Naive B cell (primary cell): ENCODE measurements around the gene IL19. TPM values are rescaled to one million over a fixed set of nuclear protein-coding genes. Genes with fewer than 3 reads are reported as not detected.
A peak's percentile ranks its signal among the peaks of the same experiment; 100 is the strongest.

Source experiments
- ATAC-seq, 2 donors: fragments of 150-1000 bp; cut with Tn5 transposase; 2 replicates each; pipeline ENCODE4 v1.10.0; 2021; ENCODE audit warnings: low read depth in 2 of 2, mild to moderate bottlenecking in 2 of 2, moderate library complexity in 2 of 2
- DNase-seq: peaks from one replicate; pipeline ENCODE4 v3.0.0; 2022
- H3K27ac Mint-ChIP-seq, 6 donors: one replicate each; pipeline ENCODE4 v1.8.0; 2020 to 2022; ENCODE audit warnings: mild to moderate bottlenecking in 6 of 6, mixed read lengths in 6 of 6, moderate library complexity in 5 of 6, inconsistent platforms in 2 of 6
- H3K27me3 Mint-ChIP-seq, 3 donors: one replicate each; pipeline ENCODE4 v1.8.0; 2021 to 2022; ENCODE audit warnings: mixed read lengths in 3 of 3, mild to moderate bottlenecking in 1 of 3
- H3K36me3 Mint-ChIP-seq, 2 donors: one replicate each; pipeline ENCODE4 v1.8.0; 2020 to 2022; ENCODE audit warnings: mixed read lengths in 2 of 2, inconsistent platforms in 1 of 2, mild to moderate bottlenecking in 1 of 2
- H3K4me1 Mint-ChIP-seq, 3 donors: one replicate each; pipeline ENCODE4 v1.8.0; 2020 to 2022; ENCODE audit warnings: mixed read lengths in 3 of 3, inconsistent platforms in 1 of 3, mild to moderate bottlenecking in 1 of 3, moderate library complexity in 1 of 3
- H3K4me3 Mint-ChIP-seq, 8 donors: one replicate each; pipeline ENCODE4 v1.8.0; 2020 to 2022; ENCODE audit warnings: mild to moderate bottlenecking in 8 of 8, mixed read lengths in 8 of 8, moderate library complexity in 8 of 8, inconsistent platforms in 2 of 8
- H3K9me3 Mint-ChIP-seq, 7 donors: one replicate each; pipeline ENCODE4 v1.8.0; 2020 to 2022; ENCODE audit warnings: mixed read lengths in 7 of 7, mild to moderate bottlenecking in 5 of 7, inconsistent platforms in 2 of 7, moderate library complexity in 1 of 7
- polyA plus RNA-seq, 6 donors: library from polyadenylated mRNA; unstranded; fragments of 300-500 nt; fragmentation: Illumina TruSeq; gene quantifications; one replicate each; pipeline ENCODE4 v1.2.3, GENCODE V29; 2021; ENCODE audit warnings: low read depth in 6 of 6

IL19 gene
- polyA plus RNA-seq, 6 donors from 2014 or later, result not detected

DNA sequence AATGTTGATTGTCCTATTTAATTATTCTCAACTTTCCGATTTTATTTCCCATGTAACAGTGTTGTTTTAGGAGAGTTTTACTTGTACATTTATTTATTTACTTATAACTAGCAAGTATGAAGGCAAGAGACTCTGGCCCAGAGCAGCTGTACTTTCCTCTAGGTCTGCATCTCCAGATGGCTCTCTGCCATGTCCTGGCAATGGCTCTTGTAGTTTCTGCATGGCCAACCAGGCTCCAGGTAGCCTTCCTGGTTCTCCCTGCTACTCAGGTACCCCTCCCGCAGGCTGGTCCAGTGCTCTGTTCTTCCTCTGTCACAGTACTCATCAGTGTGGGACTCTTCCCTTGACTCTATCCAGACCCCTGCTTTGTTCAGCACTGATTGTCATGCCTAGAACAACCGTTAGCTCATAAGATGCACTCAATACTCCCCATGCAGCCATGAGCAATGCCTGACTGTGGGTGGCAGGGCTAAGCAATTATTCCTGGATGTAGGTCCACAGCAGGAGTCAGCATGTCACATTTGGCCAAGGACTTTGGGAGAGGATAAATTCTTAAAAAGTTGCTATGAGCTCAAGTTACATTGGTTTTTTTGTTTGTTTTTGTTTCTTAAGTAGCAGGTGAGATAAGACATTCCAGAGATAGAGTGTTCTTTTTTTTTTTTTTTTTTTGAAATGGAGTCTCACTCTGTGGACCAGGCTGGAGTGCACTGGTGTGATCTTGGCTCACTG, 84.0 kb downstream of the IL19 start:
- H3K27ac Mint-ChIP-seq, result peak overlapping the region in 1 of 6 donors; percentile 29
- peaks cover 0 to 6% (median 3%) of the 10 kb centered on the region in 3 donors for H3K4me1 Mint-ChIP-seq

DNA sequence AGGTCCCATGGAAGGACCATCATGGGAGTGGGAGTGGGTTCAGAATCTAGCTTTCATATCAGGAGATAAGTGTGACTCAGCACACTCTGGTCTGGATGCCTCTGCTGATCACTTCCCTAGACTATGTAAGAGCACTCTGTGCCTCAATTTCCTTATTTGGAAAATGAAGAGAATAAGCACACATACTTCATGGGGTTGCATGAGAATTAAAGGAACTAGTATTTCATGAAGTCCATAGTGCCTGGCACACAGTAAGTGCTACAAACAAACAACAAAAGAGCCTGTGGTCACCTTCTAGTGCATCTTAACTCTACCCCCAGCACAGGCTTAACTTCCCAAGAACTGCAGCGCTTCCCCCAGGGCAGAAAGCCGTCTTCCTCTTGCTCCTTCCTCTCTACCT, 85.3 kb downstream of the IL19 start:
- Mint-ChIP-seq H3K4me1 (peaks cover 0 to 6% (median 3%) of the 10 kb centered on the region in 3 donors), H3K27me3 (peaks cover under 1 to 6% (median 2%) of the 10 kb centered on the region in 3 donors), H3K36me3 (peaks cover 0 to under 1% of the 10 kb centered on the region in 2 donors), H3K27ac (no peak overlapping the region), H3K4me3 (no peak overlapping the region), H3K9me3 (peaks cover 0 to 17% (median 3%) of the 10 kb centered on the region in 7 donors)
- DNase-seq, result no peak
- ATAC-seq, result no peak

More for the DNA sequence above, 84.0 kb downstream of the IL19 start:
- Mint-ChIP-seq H3K9me3 (peaks cover 0 to 17% (median 3%) of the 10 kb centered on the region in 7 donors), H3K27me3 (peaks cover 0 to 7% (median 6%) of the 10 kb centered on the region in 3 donors), H3K36me3 (no peaks in the 10 kb centered on the region), H3K4me3 (no peak overlapping the region)
- no peak for DNase-seq
- no peak for ATAC-seq

DNA sequence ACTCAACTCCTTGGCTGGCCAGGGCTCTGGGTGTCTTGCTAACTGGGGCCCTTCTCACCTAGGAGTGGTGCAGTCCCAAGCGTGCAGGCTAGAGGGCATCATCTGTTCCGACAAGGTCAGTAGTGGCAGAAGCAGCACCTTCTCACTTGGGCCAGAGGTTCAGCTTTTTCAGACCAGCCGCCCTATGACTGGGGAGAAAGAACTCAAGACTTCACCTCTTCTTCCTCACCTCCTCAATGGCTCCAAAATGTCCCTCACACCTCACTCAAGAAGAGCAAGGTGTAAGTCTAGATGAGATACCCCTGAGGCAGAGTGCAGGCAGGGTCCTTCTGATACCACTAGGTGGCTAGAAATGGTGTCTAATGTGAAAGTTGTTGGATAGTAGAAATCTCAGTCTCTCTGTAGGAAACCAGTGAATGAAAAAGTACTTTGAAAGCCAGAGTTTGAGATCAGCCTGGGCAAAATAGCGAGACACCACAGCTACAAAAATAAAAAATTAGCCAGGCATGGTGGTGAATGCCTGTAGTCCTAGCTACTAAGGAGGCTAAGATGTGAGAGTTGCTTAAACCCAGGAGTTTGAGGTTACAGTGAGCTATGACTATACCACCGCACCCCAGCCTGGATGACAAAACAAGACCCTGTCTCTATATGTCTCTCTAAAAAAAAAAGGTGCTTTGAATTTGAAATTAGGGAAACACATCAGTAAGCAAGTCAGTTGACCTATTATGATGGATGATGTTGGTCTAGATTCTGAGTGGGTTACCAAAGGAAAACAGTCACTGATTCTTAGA, 86.3 kb downstream of the IL19 start:
- peaks cover 0 to 17% (median 3%) of the 10 kb centered on the region in 7 donors for H3K9me3 Mint-ChIP-seq
- no peak overlapping the region for H3K27ac Mint-ChIP-seq
- no peak overlapping the region for H3K4me3 Mint-ChIP-seq
- ATAC-seq (peak; percentile 63 to 69), DNase-seq (no peak)
- peaks cover 0 to 6% (median 3%) of the 10 kb centered on the region in 3 donors for H3K4me1 Mint-ChIP-seq
- peaks cover 8 to 14% (median 11%) of the 10 kb centered on the region in 3 donors for H3K27me3 Mint-ChIP-seq
- H3K36me3 Mint-ChIP-seq, result peaks cover 0 to 8% of the 10 kb centered on the region in 2 donors

DNA sequence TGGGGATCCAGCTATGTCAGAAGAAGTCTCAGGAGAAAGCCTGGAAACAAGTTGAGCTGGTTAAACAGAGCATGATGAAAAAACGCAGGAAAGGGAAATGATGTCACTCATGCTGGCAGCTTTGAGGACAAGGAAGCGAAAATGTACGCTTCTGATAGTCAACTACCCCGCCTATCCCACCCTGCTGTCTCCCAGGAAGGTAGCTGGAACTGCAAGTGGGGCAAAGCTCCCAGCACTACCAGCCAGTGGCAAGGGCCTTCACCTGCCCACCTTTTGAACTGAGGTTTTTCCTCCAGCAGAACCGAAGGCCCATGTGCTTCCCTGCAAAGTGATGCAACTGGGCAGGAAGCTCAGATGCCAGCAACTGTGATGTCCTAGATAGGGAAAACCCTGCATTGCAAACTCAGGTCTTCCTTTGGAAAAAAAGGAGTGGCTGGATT, 88.5 kb downstream of the IL19 start:
- peaks cover 0 to 8% of the 10 kb centered on the region in 2 donors for H3K36me3 Mint-ChIP-seq
- H3K4me3 Mint-ChIP-seq, result no peak overlapping the region
- H3K4me1 Mint-ChIP-seq, result peaks cover 0 to 6% (median 3%) of the 10 kb centered on the region in 3 donors
- ATAC-seq, result no peak
- DNase-seq, result no peak
- no peaks in the 10 kb centered on the region for H3K9me3 Mint-ChIP-seq
- H3K27ac Mint-ChIP-seq, result no peak overlapping the region
- peaks cover 13 to 22% (median 19%) of the 10 kb centered on the region in 3 donors for H3K27me3 Mint-ChIP-seq

DNA sequence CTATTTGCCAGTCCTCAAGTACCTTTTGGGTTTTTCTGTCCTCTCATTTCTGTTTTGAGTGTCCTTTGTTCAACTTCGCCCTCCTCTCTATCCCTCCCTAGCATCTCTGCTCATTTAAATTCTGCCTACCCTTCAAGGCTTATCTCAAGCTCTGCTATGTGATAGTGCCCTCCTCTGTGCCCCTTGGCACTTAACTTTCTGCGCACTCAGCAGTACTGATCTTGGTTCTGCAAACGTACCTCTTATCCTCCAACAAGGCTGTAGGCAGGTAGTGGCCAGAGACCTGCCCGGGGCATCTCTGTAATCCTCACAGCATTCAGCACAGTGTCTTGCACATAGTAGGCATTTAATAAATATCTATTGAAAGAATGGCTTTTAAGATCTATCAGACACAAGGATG, 89.6 kb downstream of the IL19 start:
- Mint-ChIP-seq H3K27me3 (peaks cover 13 to 22% (median 19%) of the 10 kb centered on the region in 3 donors), H3K36me3 (peaks cover 0 to 8% of the 10 kb centered on the region in 2 donors), H3K4me3 (no peak overlapping the region), H3K27ac (no peak overlapping the region), H3K4me1 (peaks cover 5 to 8% (median 6%) of the 10 kb centered on the region in 3 donors), H3K9me3 (no peaks in the 10 kb centered on the region)
- DNase-seq (no peak), ATAC-seq (no peak)

DNA sequence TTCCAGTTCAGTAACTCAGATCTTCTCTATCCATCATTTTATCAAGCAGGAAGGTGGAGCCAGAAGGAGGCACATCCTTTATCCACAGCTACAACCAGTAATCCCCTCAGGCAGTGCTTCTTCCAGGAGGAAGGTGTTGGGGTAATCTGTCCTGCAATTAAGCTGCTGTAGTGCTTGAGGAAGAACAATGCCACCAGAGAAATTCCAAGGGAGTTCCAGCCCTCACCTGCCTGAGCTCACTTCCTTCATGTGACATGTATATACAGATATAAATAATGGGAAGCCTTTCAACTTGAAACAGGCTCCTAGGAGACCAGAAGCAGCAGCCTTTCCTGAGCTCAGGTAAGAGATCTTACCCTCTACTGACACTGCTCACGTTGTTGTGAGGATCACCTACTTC, 92.7 kb downstream of the IL19 start:
- Mint-ChIP-seq H3K27ac (peak overlapping the region in 1 of 6 donors; percentile 67), H3K4me3 (no peak overlapping the region), H3K4me1 (peaks cover 0 to 8% (median 6%) of the 10 kb centered on the region in 3 donors), H3K27me3 (peaks cover 18 to 22% (median 19%) of the 10 kb centered on the region in 3 donors), H3K36me3 (peaks cover 0 to 8% of the 10 kb centered on the region in 2 donors), H3K9me3 (no peaks in the 10 kb centered on the region)
- DNase-seq (no peak), ATAC-seq (no peak)

DNA sequence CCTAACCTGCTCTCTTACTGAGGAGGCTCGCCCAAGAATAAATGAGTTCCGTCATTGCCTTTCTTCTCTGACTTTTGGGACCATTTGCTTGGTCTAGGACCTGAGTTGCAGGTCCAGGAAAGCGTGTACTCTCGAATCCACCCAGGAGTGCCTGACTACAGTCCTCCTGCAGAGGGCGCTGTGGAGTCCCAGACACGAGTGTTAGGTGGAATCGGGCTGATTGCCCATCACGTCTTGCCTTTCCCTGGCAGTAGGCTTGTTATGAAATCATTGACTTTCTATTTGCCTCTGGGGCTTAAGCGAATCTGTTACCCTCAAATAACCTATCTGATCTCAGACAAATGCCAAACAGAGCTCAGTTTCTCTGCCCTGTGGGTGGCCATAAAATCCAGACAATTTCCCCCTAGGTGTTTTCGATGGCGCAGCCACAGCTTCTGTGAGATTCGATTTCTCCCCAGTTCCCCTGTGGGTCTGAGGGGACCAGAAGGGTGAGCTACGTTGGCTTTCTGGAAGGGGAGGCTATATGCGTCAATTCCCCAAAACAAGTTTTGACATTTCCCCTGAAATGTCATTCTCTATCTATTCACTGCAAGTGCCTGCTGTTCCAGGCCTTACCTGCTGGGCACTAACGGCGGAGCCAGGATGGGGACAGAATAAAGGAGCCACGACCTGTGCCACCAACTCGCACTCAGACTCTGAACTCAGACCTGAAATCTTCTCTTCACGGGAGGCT, 94.5 kb downstream of the IL19 start, which contains the start of gene IL20:
TSS of gene IL20 (plus strand) at position 685 of the 733 bp plus-strand sequence. CDS start 230 bp downstream, outside the sequence.
- Mint-ChIP-seq H3K4me3 (peak within 1 kb of the TSS in 1 of 8 donors; percentile 16), H3K4me1 (peaks cover 0 to 8% (median 7%) of the 10 kb centered on the region in 3 donors), H3K9me3 (no peaks in the 10 kb centered on the region), H3K36me3 (peaks cover 0 to 8% of the 10 kb centered on the region in 2 donors), H3K27me3 (peaks cover 19 to 22% (median 20%) of the 10 kb centered on the region in 3 donors), H3K27ac (peak within 1 kb of the TSS in 2 of 6 donors; percentile 52 to 61)
- DNase-seq (peak; percentile 62), ATAC-seq (peak; percentile 81 to 92)

DNA sequence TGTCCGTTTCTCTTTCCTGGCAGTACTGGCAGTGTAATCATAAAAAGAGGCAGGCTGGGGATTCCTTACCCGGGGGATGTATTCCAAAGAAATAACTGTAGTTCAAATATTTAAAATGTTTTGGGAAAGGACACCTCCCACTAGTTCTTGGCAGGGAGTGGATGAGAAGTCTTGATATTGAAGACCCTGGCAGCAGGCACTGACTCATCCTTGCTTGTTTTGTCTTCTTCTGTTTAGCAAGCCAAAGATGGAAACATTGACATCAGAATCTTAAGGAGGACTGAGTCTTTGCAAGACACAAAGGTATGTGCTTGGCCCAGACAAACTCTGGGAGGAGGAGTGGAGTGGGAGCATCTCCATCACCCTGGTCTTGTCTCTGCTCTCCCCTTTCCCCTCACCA, 95.5 kb downstream of the IL19 start:
- Mint-ChIP-seq H3K4me3 (no peak overlapping the region), H3K27me3 (peaks cover 15 to 16% (median 15%) of the 10 kb centered on the region in 3 donors), H3K27ac (peak overlapping the region in 1 of 6 donors; percentile 61), H3K4me1 (peaks cover 0 to 11% (median 8%) of the 10 kb centered on the region in 3 donors), H3K36me3 (peaks cover 0 to 6% of the 10 kb centered on the region in 2 donors), H3K9me3 (no peaks in the 10 kb centered on the region)
- no peak for ATAC-seq
- DNase-seq, result no peak

DNA sequence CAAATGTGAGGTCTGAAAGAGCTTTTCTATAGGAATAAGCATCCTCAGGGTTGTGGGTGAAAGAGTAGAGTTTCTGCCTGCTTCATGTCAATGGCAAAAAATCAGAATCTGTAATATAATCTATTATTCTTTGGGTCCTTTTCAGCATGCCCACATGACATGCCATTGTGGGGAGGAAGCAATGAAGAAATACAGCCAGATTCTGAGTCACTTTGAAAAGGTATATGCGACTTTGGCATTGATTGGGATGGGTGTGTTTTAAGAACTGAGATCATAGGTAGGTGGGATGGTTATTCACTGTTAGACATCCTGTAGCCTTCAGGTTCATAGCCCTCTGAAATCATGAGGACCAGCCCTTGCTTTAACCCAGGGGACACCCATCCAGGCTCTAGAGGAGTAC, 96.7 kb downstream of the IL19 start:
- Mint-ChIP-seq H3K4me3 (no peak overlapping the region), H3K27ac (peak overlapping the region in 1 of 6 donors; percentile 42), H3K27me3 (peaks cover 8 to 11% (median 9%) of the 10 kb centered on the region in 3 donors), H3K9me3 (no peaks in the 10 kb centered on the region), H3K4me1 (peaks cover 0 to 11% (median 8%) of the 10 kb centered on the region in 3 donors), H3K36me3 (no peaks in the 10 kb centered on the region)
- DNase-seq, result no peak
- ATAC-seq, result no peak

DNA sequence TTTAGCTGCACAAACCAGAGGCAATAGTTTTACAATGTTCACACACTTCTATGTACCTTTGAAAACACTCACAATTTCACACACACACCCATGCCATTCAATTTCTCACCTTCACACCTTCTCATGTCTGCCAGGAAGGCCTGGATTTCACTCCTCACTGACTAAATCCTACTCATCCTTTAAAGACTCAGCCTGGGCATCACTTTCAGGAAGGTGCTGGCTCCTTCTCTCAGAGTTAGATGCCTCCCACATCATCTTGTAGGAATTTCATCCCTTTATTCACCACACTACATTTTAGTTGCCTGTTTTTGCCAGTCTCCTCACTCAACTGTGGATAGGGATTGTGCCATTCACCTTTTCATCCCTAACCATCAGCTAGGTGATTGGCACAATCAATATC, 97.1 kb downstream of the IL19 start:
- peak overlapping the region in 2 of 6 donors; percentile 47 to 59 for H3K27ac Mint-ChIP-seq
- no peaks in the 10 kb centered on the region for H3K36me3 Mint-ChIP-seq
- DNase-seq, result no peak
- H3K4me3 Mint-ChIP-seq, result no peak overlapping the region
- no peaks in the 10 kb centered on the region for H3K9me3 Mint-ChIP-seq
- no peak for ATAC-seq
- H3K27me3 Mint-ChIP-seq, result peaks cover 6 to 11% (median 7%) of the 10 kb centered on the region in 3 donors
- peaks cover 0 to 11% (median 8%) of the 10 kb centered on the region in 3 donors for H3K4me1 Mint-ChIP-seq

DNA sequence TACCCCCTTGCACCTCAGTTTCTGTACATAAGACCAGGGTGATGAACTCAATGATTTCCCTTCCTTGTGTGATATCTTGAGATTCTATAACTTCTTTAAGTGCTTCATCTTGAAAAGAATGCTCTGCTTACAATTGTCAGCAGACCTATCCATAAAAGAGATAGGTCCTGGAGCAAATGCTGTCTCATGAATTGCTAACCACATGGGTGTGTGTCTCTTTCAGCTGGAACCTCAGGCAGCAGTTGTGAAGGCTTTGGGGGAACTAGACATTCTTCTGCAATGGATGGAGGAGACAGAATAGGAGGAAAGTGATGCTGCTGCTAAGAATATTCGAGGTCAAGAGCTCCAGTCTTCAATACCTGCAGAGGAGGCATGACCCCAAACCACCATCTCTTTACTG, 97.7 kb downstream of the IL19 start:
- Mint-ChIP-seq H3K9me3 (no peaks in the 10 kb centered on the region), H3K4me3 (no peak overlapping the region), H3K27me3 (peaks cover under 1 to 6% (median 1%) of the 10 kb centered on the region in 3 donors), H3K36me3 (peaks cover 0 to 2% of the 10 kb centered on the region in 2 donors), H3K4me1 (peaks cover 0 to 11% (median 8%) of the 10 kb centered on the region in 3 donors), H3K27ac (peak overlapping the region in 1 of 6 donors; percentile 47)
- ATAC-seq (no peak), DNase-seq (no peak)

DNA sequence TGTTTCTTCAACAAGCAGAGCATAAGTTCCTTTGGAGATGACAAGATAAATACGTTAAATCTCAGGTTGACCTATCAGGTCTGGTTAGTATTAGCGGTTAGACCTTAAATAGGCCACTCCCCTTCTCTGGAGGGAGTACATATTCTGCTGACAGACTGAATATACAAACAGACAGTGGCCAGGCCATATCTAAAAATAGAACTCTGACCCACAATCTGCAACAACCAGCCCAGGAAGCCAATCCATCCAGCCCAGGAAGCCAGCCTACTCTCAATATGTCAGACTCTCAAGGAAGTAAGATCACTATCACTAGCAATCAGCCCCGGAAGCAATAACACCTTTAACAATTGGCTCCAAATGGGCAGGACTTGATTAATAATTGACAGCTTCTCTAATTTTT, 101.6 kb downstream of the IL19 start:
- peaks cover 0 to 5% (median 0%) of the 10 kb centered on the region in 3 donors for H3K4me1 Mint-ChIP-seq
- H3K4me3 Mint-ChIP-seq, result no peak overlapping the region
- DNase-seq, result no peak
- peaks cover 11 to 20% of the 10 kb centered on the region in 2 donors for H3K36me3 Mint-ChIP-seq
- ATAC-seq, result no peak
- H3K9me3 Mint-ChIP-seq, result peaks cover 4 to 23% (median 13%) of the 10 kb centered on the region in 7 donors
- H3K27ac Mint-ChIP-seq, result no peak overlapping the region
- H3K27me3 Mint-ChIP-seq, result peaks cover 0 to 6% (median 0%) of the 10 kb centered on the region in 3 donors
